GM18951 (cell line): ENCODE measurements around the gene CLIP1.
"Not testable (repeated sequence)": the region's sequence is repeated elsewhere in the genome, so short reads cannot be mapped to it uniquely, and the experiment has no call there.

Source experiments
- POLR2A ChIP-seq: IDR thresholded peaks from 4 replicates; pipeline ENCODE4 v1.6.1; 2011; ENCODE audit warnings: mild to moderate bottlenecking; ENCODE audit not compliant: insufficient read length, insufficient read depth; ENCODE audit errors: extremely low read depth
- in situ Hi-C: fragments of 300-500 bp; cut with MboI; formaldehyde crosslinking; loops from one replicate; pipeline ENCODE4 v1.12.0; 2022; ENCODE audit warnings: low sequenced_read_pairs, mixed read lengths, inconsistent platforms; ENCODE audit not compliant: unreplicated experiment

The CLIP1 gene

DNA sequence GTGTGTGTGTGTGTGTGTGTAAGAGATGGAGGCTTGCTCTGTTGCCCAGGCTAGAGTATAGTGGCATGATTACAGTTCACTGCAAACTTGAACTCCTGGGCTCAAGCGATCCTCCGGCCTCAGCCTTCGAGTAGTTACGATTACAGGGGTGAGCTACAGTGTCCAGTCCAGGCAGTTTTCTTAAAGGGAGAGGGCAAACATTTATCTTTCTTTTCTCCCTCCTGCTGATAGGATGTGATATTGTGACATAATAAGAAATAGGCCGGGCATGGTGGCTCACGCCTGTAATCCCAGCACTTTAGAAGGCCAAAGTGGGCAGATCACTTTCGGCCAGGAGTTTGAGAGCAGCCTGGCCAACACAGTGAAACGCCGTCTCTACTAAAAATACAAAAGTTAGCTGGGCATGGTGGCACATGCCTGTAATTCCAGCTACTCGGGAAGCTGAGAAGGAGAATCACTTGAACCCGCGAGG, 31.8 kb upstream of the CLIP1 start:
- TF ChIP-seq POLR2A, result no peak
- in situ Hi-C loops, result no loop called here

GRCh38 chr12:122452701-122453285, 30.3 kb upstream of the CLIP1 start:
- TF ChIP-seq POLR2A, result no peak

DNA sequence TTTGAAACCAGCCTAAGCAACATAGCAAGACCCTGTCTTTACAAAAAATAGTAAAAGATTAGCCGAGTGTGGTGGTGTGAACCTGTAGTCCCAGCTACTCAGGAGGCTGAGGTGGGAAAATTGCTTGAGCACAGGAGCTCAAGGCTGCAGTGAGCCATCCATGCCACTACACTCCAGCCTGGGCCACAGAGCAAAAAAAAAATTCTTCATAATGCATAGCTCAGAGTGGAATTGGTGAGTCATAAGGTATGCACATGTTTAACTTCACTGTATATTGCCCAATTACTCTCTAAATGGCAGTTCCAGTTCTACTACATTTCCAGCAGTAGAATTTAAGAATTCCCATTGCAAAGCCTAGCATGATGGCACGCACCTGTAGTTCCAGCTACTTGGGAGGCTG, 26.8 kb upstream of the CLIP1 start:
- no peak for TF ChIP-seq POLR2A
- in situ Hi-C loops, result no loop called here

More at GRCh38 chr12:122452701-122453285, 30.3 kb upstream of the CLIP1 start:
- in situ Hi-C loops, result no loop called here

- in situ Hi-C loops, result not testable (repeated sequence)
Measured at GRCh38 chr12:122447825-122448224, 25.4 kb upstream of the CLIP1 start.

DNA sequence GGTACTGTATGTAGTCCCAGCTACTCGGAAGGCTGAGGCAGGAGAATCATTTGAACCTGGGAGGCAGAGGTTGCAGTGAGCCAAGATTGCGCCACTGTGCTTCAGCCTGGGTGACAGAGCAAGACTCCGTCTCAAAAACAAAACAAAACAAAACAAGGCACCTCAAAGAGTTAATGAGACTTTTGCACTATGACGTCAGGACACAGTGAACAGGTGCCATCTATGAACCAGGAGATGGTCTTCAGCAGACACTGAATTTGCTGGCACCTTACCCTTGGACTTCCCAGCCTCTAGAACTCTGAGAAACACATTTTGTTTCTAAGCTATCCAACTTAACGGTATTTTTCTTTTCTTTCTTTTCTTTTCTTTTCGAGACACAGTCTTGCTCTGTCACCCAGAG, 23.9 kb upstream of the CLIP1 start:
- in situ Hi-C loops, result not testable (repeated sequence)

GRCh38 chr12:122444071-122444470, 21.6 kb upstream of the CLIP1 start:
- in situ Hi-C loops, result not testable (repeated sequence)

GRCh38 chr12:122438822-122439221, 16.4 kb upstream of the CLIP1 start:
- in situ Hi-C loops, result not testable (repeated sequence)

DNA sequence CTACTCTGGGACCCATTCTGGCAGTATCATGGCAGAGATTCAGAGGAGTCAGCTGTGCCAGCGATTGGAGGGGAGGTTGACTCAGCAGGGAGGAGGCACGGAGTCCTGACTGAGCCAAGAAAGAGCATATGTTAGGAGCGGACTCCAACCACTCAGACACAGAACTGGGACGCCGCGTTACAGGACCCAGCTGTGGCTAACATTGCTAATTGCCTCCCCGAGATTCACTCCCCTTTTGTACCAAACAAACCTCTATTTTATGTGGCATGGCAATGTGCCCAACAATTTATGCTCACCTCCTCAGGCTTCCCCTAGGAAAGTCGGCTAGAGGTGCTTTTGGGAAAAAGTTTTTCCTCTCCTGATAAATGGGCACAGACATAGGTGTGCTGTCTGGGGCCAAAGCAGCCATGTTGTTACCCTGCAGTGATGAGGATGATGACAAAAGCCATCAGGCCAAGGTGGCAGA, 15.2 kb upstream of the CLIP1 start:
- in situ Hi-C loops, result no loop called here
- no peak for TF ChIP-seq POLR2A

DNA sequence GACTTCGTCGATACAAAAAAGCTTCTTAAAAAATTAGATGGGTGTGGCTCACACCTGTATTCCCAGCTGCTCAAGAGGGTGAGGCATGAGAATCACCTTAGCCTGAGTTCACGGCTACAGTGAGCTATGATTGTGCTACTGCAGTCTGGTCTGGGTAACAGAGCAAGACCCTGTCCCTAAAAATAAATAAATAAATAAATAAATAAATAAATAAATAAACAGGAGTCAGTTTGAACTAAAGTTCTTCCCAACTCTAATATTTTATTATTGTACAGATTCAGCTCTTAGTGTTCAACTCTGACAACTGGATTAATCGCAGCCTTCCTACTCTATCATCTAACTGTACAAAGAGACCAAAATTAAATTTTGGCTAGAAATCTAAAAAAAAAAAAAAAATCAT, 12.7 kb upstream of the CLIP1 start:
- no peak for TF ChIP-seq POLR2A
- in situ Hi-C loops, result no loop called here

GRCh38 chr12:122429043-122429442, 6.6 kb upstream of the CLIP1 start:
- in situ Hi-C loops, result not testable (repeated sequence)

- no peak for TF ChIP-seq POLR2A
- in situ Hi-C loops, result no loop called here
Measured at GRCh38 chr12:122427403-122427802, 4.9 kb upstream of the CLIP1 start.

DNA sequence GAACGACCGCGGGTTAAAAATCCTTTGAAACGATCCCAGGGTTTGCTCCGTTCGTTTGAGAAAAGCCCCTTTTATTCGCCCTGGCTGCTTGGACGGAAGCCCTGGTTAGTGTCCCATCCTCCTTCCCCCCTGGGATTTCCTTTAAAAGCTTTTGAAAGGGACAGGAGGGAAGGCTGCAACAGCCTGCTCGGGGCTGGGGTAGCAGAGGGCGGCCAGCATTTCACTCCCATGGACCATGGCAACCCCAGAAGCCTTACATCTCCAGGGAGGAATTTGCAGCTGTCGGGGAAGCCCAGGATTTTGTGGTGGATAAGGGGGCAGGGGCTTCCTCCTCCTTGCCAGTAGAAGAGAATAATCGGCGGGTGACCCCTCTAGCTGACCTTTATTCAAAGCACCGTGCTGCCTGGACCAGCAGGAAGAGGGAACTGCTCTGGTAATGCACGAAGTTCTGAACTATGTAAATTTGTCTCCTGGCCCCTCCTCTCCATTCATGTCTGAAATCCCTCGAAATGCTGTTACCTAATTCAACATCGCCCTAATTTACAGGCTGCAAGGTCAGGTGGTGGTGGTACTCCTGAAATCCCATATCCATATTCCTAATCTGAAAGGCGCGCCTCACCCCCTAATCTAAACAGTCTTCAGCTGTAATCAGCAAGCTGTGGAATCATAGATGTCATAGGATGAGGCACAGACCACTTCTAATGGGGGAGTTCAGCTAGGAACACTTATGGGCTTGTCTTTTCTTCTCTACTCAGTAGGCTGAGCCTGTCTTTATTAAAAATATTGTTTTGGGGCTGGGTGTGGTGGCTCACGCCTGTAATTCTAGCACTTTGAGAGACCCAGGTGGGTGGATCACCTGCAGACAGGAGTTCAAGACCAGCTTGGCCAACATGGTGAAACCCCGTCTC, 1.0 kb upstream of the CLIP1 start:
- in situ Hi-C loops, result no loop called here
- peak; percentile 26 for TF ChIP-seq POLR2A

DNA sequence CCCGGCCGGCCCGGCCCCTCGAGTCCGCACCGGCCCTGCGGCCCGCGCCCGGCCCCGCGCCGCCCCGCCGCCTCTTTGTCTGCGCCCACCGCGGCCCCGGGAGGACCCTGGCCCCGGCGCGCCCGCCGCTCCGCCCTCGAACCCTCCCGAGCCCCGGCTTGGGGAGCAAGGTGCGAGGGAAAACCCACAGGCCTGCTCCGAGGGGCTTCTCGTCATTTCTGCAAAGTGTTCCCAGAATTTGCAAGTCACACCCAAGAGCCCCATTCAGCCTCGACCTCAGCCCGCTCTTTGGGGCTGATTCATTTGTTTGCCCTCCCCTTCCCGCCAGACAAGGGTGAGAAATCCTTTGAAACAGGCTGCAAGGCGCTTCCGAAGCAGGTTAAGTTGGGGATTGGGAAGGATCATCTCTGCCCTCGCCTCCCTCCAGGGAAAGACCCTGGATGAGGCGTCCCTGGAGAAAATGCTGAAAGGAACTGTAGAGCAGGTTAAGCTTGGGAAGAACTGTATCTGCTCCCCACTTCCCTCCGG, 325 bp upstream of the CLIP1 start:
- no peak for TF ChIP-seq POLR2A
- in situ Hi-C loops, result no loop called here

- TF ChIP-seq POLR2A, result no peak
- in situ Hi-C loops, result no loop called here
Measured at GRCh38 chr12:122421187-122421820, 1.2 kb downstream of the CLIP1 start.
